ENCODE measurements around the gene ATPAF1. TPM values are rescaled to one million over a fixed set of nuclear protein-coding genes. Genes with fewer than 3 reads are reported as not detected.

ATPAF1 gene
- total and polyA plus RNA-seq, 2 experiments from 2014 or later: 46.3 to 66.3 TPM

GRCh38 chr1:46599059-46599970, 68.8 kb downstream of the ATPAF1 start:
- H3K4me2 ChIP-seq (ENCODE audit: unreplicated experiment): no peak overlapping the region
- H3K9me2 ChIP-seq (ENCODE audit: insufficient read depth): no peaks in the 10 kb centered on the region
- H3K4me3 ChIP-seq: no peak overlapping the region
- H3K9ac ChIP-seq: no peak overlapping the region
- H3F3A ChIP-seq (ENCODE audit: insufficient read depth): no peaks in the 10 kb centered on the region
- H3K9me3 ChIP-seq (ENCODE audit: low read depth): no peaks in the 10 kb centered on the region
- H4K20me1 ChIP-seq (ENCODE audit: insufficient read depth): no peaks in the 10 kb centered on the region
- H3K79me2 ChIP-seq (ENCODE audit: insufficient read depth): peaks cover 11% of the 10 kb centered on the region; the same call in 1 of the 2 replicates
- no peaks in the 10 kb centered on the region for H3K27me3 ChIP-seq (replicated peaks; ENCODE audit: insufficient read depth)
- DNase-seq: no peak
- H3K36me3 ChIP-seq (ENCODE audit: low read depth): no peaks in the 10 kb centered on the region
- in situ Hi-C loops (cut with MboI): no loop called here
- H2AFZ ChIP-seq: no peak overlapping the region
- TF ChIP-seq EZH2phosphoT487 (IDR thresholded peaks at IDR 0.05; ENCODE audit: insufficient read depth, low read depth) (no peak), EZH2 (IDR thresholded peaks at IDR 0.05; ENCODE audit: insufficient read depth, poor library complexity, severe bottlenecking) (no peak)
- 88 to 90% methylated on average over 9 of the region's 9 CpGs for WGBS, 2 experiments (ENCODE audit: low coverage in 1 of 2, low lambda C conversion rate in 2 of 2, missing lambda C conversion rate in 2 of 2)
- no peak overlapping the region for H3K27ac ChIP-seq
- H3K4me1 ChIP-seq (ENCODE audit: insufficient read depth): peaks cover 5% of the 10 kb centered on the region; the same call in 1 of the 2 replicates

- Histone ChIP-seq H3F3A (ENCODE audit: insufficient read depth) (no peaks in the 10 kb centered on the region), H3K4me2 (ENCODE audit: unreplicated experiment) (no peak overlapping the region), H3K4me3 (no peak overlapping the region), H3K79me2 (ENCODE audit: insufficient read depth) (peaks cover 6% of the 10 kb centered on the region; the same call in 1 of the 2 replicates), H2AFZ (no peak overlapping the region), H3K27me3 (replicated peaks; ENCODE audit: insufficient read depth) (no peaks in the 10 kb centered on the region), H3K9ac (no peak overlapping the region), H3K36me3 (ENCODE audit: low read depth) (peaks cover under 1% of the 10 kb centered on the region; the same call in 1 of the 2 replicates), H3K9me3 (ENCODE audit: low read depth) (no peaks in the 10 kb centered on the region), H3K27ac (no peak overlapping the region), H3K4me1 (ENCODE audit: insufficient read depth) (peaks cover 3% of the 10 kb centered on the region; the same call in 1 of the 2 replicates), H3K9me2 (ENCODE audit: insufficient read depth) (no peaks in the 10 kb centered on the region), H4K20me1 (ENCODE audit: insufficient read depth) (no peaks in the 10 kb centered on the region)
- no peak for DNase-seq
- TF ChIP-seq EZH2 (IDR thresholded peaks at IDR 0.05; ENCODE audit: insufficient read depth, poor library complexity, severe bottlenecking): no peak
- in situ Hi-C loops (cut with MboI): no loop called here
- WGBS, 2 experiments (ENCODE audit: low coverage in 1 of 2, low lambda C conversion rate in 2 of 2, missing lambda C conversion rate in 2 of 2): 93 to 97% methylated on average over 3 of the region's 3 CpGs
These were observed 71.3 kb downstream of the ATPAF1 start for GRCh38 chr1:46596846-46597245.

GRCh38 chr1:46596036-46596435, 72.1 kb downstream of the ATPAF1 start:
- whole genome bisulfite sequencing, 2 experiments (ENCODE audit: low coverage in 1 of 2, low lambda C conversion rate in 2 of 2, missing lambda C conversion rate in 2 of 2): 97 to 100% methylated on average over 1 of the region's 1 CpG
- Histone ChIP-seq H3K9ac (no peak overlapping the region), H4K20me1 (ENCODE audit: insufficient read depth) (no peaks in the 10 kb centered on the region), H3K79me2 (ENCODE audit: insufficient read depth) (peaks cover 4% of the 10 kb centered on the region; the same call in 1 of the 2 replicates), H2AFZ (no peak overlapping the region), H3K4me2 (ENCODE audit: unreplicated experiment) (no peak overlapping the region), H3K27ac (no peak overlapping the region), H3K36me3 (ENCODE audit: low read depth) (peaks cover 3% of the 10 kb centered on the region; the same call in 1 of the 2 replicates), H3K9me2 (ENCODE audit: insufficient read depth) (no peaks in the 10 kb centered on the region), H3K4me1 (ENCODE audit: insufficient read depth) (peaks cover 3% of the 10 kb centered on the region; the same call in 1 of the 2 replicates), H3F3A (ENCODE audit: insufficient read depth) (no peaks in the 10 kb centered on the region), H3K27me3 (replicated peaks; ENCODE audit: insufficient read depth) (no peaks in the 10 kb centered on the region), H3K9me3 (ENCODE audit: low read depth) (no peaks in the 10 kb centered on the region), H3K4me3 (no peak overlapping the region)
- in situ Hi-C loops (cut with MboI): no loop called here
- no peak for DNase-seq
- TF ChIP-seq EZH2phosphoT487 (IDR thresholded peaks at IDR 0.05; ENCODE audit: insufficient read depth, low read depth) (no peak), EZH2 (IDR thresholded peaks at IDR 0.05; ENCODE audit: insufficient read depth, poor library complexity, severe bottlenecking) (no peak)

- 27 to 39% methylated on average over 3 of the region's 3 CpGs for WGBS, 2 experiments (ENCODE audit: low coverage in 1 of 2, low lambda C conversion rate in 2 of 2, missing lambda C conversion rate in 2 of 2)
- no peaks in the 10 kb centered on the region for H3K9me3 ChIP-seq (ENCODE audit: low read depth)
- no peak overlapping the region for H3K27ac ChIP-seq
- no peak overlapping the region for H3K9ac ChIP-seq
- peaks cover 4% of the 10 kb centered on the region; the same call in 1 of the 2 replicates for H3K36me3 ChIP-seq (ENCODE audit: low read depth)
- H3K4me1 ChIP-seq (ENCODE audit: insufficient read depth): peaks cover 3% of the 10 kb centered on the region; the same call in 1 of the 2 replicates
- H3K4me2 ChIP-seq (ENCODE audit: unreplicated experiment): no peak overlapping the region
- DNase-seq: no peak
- no peaks in the 10 kb centered on the region for H3K9me2 ChIP-seq (ENCODE audit: insufficient read depth)
- no peaks in the 10 kb centered on the region for H3K27me3 ChIP-seq (replicated peaks; ENCODE audit: insufficient read depth)
- H3K79me2 ChIP-seq (ENCODE audit: insufficient read depth): no peaks in the 10 kb centered on the region
- H3K4me3 ChIP-seq: no peak overlapping the region
- H3F3A ChIP-seq (ENCODE audit: insufficient read depth): no peaks in the 10 kb centered on the region
- H4K20me1 ChIP-seq (ENCODE audit: insufficient read depth): no peaks in the 10 kb centered on the region
- no peak overlapping the region for H2AFZ ChIP-seq
- in situ Hi-C loops (cut with MboI): no loop called here
- TF ChIP-seq EZH2 (IDR thresholded peaks at IDR 0.05; ENCODE audit: insufficient read depth, poor library complexity, severe bottlenecking): no peak
- no peak for TF ChIP-seq EZH2phosphoT487 (IDR thresholded peaks at IDR 0.05; ENCODE audit: insufficient read depth, low read depth)
These were observed 73.0 kb downstream of the ATPAF1 start for GRCh38 chr1:46595127-46595526.

Data from GM23248 (cell line).